Astrocyte of the spinal cord (primary cell): Measurements from ENCODE around the gene VGLL4.
"Not testable (repeated sequence)": the region's sequence is repeated elsewhere in the genome, so short reads cannot be mapped to it uniquely, and the experiment has no call there.

Source experiments
- DNase-seq: peaks from one replicate; pipeline ENCODE4 v3.0.0; 2011; ENCODE audit warnings: low read depth, low spot score
- H3K4me3 ChIP-seq: 2 replicates; pipeline ENCODE4 v1.5.1; 2011; ENCODE audit warnings: low read depth, mild to moderate bottlenecking, low read length, moderate library complexity
- in situ Hi-C: cut with HindIII; loops from 2 replicates; pipeline ENCODE4 v1.10.0; 2017; ENCODE audit warnings: low sequenced_read_pairs
- TF ChIP-seq, protein P1 (sequence below): IDR thresholded peaks from 2 replicates; pipeline ENCODE4 v1.5.1; 2012; ENCODE audit warnings: low read depth, mild to moderate bottlenecking, low read length, inconsistent platforms

Gene VGLL4

GRCh38 chr3:11575677-11576076 is 68.0 kb downstream of the VGLL4 start:
- H3K4me3 ChIP-seq: no peak overlapping the region
- in situ Hi-C loops: no loop called here
- TF ChIP-seq, protein P1, sequence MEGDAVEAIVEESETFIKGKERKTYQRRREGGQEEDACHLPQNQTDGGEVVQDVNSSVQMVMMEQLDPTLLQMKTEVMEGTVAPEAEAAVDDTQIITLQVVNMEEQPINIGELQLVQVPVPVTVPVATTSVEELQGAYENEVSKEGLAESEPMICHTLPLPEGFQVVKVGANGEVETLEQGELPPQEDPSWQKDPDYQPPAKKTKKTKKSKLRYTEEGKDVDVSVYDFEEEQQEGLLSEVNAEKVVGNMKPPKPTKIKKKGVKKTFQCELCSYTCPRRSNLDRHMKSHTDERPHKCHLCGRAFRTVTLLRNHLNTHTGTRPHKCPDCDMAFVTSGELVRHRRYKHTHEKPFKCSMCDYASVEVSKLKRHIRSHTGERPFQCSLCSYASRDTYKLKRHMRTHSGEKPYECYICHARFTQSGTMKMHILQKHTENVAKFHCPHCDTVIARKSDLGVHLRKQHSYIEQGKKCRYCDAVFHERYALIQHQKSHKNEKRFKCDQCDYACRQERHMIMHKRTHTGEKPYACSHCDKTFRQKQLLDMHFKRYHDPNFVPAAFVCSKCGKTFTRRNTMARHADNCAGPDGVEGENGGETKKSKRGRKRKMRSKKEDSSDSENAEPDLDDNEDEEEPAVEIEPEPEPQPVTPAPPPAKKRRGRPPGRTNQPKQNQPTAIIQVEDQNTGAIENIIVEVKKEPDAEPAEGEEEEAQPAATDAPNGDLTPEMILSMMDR: no peak
- no peak for DNase-seq

DNA sequence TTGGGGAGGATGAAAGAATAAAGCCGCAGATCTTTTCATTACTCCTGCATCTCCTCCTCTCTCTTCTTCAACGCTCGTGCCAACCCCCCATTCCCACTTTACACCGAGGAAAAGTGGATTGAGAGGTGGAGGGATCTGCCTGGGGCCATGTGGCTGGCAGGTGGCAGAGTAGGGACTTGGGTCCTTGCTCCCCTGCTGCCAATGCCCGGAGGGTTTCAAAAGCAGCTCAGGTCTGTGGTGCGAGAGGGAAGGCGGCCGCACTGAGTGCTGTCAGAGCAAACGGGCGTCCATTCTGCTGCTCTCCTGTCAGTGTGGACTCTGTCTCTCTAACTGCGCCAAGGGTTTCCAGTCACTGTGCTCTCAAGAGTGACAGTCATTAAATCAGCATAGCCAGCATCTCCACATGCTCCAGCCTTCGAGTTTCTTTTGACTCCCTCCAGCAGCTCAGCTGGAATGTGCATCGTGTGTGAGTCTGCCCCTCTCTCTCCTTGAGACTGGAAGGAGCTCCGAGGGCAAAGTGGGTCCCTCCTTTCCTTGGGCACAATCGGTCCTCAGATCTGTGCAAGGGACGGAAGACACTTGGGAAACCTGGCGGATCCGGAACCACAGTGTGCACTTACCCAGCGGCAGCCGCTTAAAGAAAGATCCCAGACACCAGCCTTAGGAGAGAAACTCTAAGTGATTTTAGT is 68.6 kb downstream of the VGLL4 start:
- no peak overlapping the region for H3K4me3 ChIP-seq
- DNase-seq: no peak
- in situ Hi-C loops: no loop called here
- TF ChIP-seq, protein P1: no peak

DNA sequence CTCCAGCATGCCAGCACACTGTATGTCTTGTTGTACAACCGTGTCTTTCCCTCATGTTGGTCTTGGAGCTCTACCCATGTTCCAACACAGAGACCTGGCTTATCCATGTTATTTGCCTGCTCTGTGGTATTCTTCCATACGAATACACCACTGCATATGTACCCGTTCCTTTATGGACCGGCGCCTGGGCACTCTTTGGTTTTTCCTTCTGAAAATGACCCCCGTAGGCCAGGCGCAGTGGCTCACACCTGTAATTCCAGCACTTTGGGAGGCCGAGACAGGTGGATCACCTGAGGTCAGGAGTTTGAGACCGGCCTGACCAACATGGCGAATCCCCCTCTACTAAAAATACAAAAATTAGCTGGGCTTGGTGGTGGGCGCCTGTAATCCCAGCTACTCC is 71.1 kb downstream of the VGLL4 start:
- in situ Hi-C loops, DNase-seq, H3K4me3 ChIP-seq: not testable (repeated sequence)

GRCh38 chr3:11570789-11571495 is 72.8 kb downstream of the VGLL4 start:
- TF ChIP-seq, protein P1: no peak
- no peak overlapping the region for H3K4me3 ChIP-seq
- in situ Hi-C loops: no loop called here
- no peak for DNase-seq

- in situ Hi-C loops: no loop called here
- TF ChIP-seq, protein P1: no peak
- DNase-seq: no peak
- H3K4me3 ChIP-seq: no peak overlapping the region
Observed at GRCh38 chr3:11570251-11570650, 73.5 kb downstream of the VGLL4 start.

- DNase-seq: no peak
- no peak overlapping the region for H3K4me3 ChIP-seq
- TF ChIP-seq, protein P1: no peak
- in situ Hi-C loops: no loop called here
Observed at GRCh38 chr3:11569156-11569741, 74.5 kb downstream of the VGLL4 start.
